Kidney tubule cell (primary cell): Measurements from ENCODE around the gene GALNT9.
"Not testable (repeated sequence)": the region's sequence is repeated elsewhere in the genome, so short reads cannot be mapped to it uniquely, and the experiment has no call there.

Experiments used
- DNase-seq: peaks from one replicate; pipeline ENCODE4 v3.0.0-alpha.2; 2018; ENCODE audit warnings: low spot score

The GALNT9 gene

DNA sequence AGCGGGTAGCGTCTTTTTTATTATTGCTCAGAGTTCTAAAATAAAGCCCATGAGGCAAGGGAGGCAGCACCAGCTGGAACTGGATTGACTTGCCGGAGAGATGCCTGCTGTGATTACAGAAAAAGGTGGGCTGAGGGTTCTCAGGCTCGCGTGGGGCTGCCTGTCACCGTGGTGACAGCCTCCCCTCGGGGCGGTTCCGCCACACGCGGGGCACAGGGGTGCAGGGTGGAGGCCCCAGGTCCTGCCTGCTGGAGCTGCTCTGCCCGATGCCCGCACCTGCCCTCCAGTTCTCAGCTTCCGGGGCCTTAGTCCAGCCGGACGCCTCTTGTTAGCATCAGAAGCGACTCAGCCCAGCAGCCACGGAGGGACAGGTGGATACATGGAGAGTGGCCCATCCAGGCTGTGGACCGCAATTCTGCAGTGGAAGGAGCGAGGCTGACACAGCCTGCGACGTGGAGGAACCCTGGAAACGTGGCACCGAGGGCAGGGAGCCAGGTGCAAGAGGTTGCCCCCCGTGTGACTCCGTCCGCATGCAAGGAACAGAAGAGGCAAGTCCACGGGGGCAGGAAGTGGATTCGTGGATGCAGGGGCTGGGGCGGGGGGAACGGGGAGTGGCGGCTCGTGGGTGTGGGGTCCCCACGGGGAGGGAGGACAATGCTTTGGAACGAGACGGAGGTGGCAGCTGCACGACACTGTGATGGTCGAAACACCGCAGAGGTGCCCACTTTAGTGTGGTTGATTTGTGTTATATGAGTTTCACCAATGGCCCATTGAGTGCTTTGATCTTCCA is 79.5 kb downstream of the GALNT9 start:
- DNase-seq, result no peak

- no peak for DNase-seq
Observed at GRCh38 chr12:132248453-132249167, 80.8 kb downstream of the GALNT9 start.

DNA sequence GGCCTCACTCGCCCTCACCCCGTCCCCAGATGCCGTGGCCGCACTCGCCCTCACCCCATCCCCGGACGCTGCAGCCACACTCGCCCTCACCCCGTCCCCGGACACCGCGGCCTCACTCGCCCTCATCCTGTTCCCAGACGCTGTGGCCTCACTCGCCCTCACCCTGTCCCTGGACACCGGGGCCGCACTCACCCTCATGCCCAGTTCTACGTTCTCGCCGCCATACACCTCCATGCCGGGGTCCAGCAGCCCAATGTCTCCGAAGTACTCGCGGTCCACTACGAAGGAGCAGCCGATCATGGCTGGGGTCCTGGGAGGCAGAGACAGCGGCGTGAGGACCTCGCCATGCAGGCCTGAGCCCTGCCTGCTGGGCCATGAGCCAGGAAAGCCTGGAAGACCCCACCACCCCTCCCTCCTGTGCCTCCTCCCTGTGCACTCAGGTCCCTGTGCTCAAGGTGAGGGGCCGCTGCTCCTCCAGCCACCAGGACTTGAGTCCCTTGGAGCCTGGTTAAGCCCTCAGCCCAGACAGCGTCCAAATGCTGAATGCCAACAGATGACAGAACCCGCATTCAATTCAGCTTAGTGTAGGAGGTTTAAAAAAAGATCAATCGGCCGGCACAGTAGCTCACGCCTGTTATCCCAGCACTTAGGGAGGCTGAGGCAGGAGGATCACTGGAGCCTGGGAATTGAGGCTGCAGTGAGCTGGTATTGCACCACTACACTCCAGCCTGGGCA is 81.5 kb downstream of the GALNT9 start:
- DNase-seq, result no peak

DNA sequence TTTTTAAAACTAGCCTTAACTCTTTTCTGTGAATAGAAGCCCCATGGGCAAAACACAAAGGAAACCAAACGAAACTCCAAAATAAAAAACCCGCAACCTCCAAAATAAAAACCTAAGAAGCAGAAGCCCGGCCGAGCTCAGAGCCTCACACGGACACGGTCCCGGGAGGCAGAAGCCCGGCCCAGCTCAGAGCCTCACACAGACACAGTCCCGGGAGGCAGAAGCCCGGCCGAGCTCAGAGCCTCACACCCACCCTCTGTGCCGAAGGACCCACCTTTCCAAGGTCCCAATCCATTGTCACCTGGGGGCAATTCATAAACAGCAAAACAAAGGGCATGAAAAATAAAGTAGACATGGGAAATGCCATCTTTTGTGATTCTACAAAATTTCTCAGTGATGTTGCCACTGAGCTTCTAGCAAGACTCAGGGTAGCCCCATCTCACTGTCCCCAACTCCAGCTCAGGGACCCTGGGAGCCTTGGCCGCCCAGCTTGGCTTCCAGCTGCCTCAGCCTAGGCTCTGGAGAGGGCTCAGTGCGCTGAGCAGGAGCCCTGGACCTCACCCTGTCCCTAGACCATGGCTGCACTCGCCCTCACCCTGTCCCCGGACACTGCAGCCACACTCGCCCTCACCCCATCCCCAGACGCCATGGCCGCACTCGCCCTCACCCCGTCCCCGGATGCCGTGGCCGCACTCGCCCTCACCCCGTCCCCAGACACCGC is 82.2 kb downstream of the GALNT9 start:
- no peak for DNase-seq

- DNase-seq, result no peak
Observed at GRCh38 chr12:132245521-132246101, 83.8 kb downstream of the GALNT9 start.

GRCh38 chr12:132244724-132245295 is 84.6 kb downstream of the GALNT9 start:
- DNase-seq, result no peak

DNA sequence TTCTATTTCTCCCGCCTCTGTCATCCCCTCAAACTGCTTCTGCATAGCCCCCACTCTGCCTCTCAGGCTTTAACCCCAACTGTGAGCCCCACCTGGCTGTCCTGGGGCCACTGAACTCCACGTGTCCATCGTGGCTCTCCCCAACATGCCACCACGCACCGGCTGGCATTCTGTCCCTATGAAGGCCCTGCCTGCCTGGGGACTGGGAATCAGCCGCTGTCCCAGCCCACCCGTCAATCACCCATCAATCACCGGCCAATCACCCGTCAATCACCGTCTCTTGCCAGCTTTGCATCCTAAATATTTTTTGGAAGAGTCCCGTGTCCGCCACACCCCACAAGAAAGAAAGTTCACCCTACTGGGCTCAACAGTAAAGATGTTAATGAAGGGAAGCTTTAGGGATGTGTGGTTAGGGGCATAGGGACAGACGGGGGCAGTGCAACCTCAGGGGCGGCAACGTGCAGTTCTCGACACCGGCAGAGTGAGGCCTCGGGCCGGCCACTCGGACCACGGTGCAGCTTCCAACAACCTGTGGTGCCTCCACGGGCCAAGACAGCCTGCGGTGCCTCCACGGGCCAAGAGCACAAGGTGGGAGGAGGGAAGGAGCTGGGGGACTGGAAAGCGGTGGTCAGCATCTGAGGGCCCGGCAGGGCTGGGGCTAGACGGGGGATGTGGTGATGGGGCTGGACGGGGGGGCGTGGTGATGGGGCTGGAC is 85.6 kb downstream of the GALNT9 start:
- DNase-seq, result no peak

DNA sequence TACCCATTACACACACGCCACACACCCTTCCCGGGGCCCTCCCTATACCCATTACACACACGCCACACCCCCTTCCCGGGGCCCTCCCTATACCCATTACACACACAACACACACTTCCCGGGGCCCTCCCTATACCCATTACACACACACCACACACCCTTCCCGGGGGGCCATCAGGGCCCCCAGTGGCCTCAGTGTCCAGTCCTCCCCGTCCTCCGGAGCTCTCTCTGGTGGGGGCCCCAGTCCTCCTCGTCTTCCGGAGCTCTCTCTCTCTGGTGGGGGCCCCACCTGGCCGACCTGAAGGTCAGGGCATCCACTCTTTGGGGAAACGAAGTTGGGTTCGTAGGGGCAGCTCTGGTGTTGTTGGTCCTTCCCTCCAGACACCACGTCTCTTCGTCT is 86.2 kb downstream of the GALNT9 start:
- not testable (repeated sequence) for DNase-seq

- not testable (repeated sequence) for DNase-seq
Observed at GRCh38 chr12:132240669-132241007, 88.8 kb downstream of the GALNT9 start.

- no peak for DNase-seq
Observed at GRCh38 chr12:132239796-132240668, 89.4 kb downstream of the GALNT9 start.

DNA sequence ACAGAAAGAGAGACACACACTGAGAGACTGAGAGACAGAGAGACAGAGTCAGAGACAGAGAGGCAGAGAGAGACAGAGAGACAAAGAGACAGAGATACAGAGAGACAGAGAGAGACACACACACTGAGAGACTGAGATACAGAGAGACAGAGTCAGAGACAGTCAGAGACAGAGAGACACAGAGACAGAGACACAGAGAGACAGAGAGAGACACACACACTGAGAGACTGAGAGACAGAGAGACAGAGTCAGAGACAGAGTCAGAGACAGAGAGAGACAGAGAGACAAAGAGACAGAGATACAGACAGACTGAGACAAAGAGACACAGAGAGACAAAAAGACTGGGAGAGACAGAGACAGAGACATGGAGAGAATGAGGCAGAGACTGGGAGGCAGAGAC is 90.0 kb downstream of the GALNT9 start:
- no peak for DNase-seq

- no peak for DNase-seq
Observed at GRCh38 chr12:132238884-132239283, 90.5 kb downstream of the GALNT9 start.

DNA sequence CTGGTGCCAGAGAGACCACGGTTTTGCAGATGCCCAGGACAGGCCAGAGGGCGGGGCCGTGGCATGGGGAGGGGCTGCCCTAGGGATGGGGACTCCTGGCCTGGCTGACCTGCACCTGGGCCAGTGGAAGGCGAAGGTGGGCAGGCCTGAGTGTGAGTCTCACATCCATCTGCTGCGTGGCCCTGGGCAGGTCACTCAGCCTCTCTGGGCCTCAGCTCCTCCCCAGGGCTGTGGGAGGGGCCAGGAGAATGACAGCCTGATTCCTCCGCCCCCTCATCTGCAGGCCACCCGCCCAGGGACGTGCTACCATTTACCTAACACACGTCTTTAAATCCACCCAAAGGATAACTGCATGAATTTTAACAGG is 90.9 kb downstream of the GALNT9 start:
- DNase-seq, result no peak

- DNase-seq, result no peak
Observed at GRCh38 chr12:132237772-132238487, 91.5 kb downstream of the GALNT9 start.

GRCh38 chr12:132236930-132237771 is 92.2 kb downstream of the GALNT9 start:
- DNase-seq, result no peak

DNA sequence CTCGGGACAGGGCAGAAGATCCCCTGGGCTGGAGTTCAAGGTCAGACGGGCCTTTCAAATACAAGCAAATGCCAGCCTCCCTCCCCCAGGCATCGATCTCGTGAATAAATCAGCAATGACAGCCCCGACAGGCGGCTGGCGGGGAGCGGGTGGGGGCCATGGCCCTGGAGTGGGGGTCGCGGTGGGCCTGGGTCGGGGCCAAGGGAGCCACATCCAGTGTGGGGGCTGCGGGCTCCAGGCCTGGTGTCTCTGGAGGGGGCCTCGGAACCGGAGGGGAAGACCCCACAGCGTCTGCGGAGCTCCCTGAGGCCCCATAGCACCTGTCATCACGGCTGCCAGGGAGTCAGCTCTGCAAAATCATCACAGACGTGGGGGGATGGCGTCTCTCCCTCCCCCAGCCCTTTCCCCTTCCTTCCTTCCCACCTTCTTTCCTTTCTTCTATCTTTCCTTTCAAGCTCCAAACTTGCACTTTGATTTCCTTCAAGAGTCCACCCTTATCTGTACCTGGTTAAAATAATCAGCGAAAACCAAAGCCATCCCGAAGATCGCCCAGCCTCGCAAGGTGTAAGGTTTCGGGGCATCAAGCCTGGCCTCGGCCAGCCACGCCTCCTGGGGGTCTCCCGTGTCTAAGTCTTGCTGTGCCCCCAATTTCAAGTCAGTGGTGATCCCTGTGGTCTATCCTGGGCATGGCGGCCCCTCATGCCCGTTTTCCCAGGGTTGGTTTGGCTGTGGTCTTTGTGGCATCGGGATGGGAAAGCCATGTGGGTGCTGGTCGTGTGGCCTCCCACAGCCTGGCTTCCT is 93.1 kb downstream of the GALNT9 start:
- no peak for DNase-seq

- no peak for DNase-seq
Observed at GRCh38 chr12:132235116-132235820, 94.1 kb downstream of the GALNT9 start.
